ENCODE data around the gene NOS1AP.

GRCh38 chr1:162168261-162168660 is 98.8 kb downstream of the NOS1AP start:
- no peak for TF ChIP-seq REST (IDR thresholded peaks at IDR 0.05; ENCODE audit: low read depth, low read length)
- no peak for TF ChIP-seq CTCF (IDR thresholded peaks at IDR 0.05)
- no peak for TF ChIP-seq GABPA (IDR thresholded peaks at IDR 0.05; ENCODE audit: low read depth)
- TF ChIP-seq PBX3 (IDR thresholded peaks at IDR 0.05), result no peak

Data from SK-N-SH (cell line).